ENCODE measurements around the gene PSMC3IP. TPM values are rescaled to one million over a fixed set of nuclear protein-coding genes. Genes with fewer than 3 reads are reported as not detected.

PSMC3IP gene
- total RNA-seq, 1 experiment from 2014 or later: 23.3 TPM

- no peak for TF ChIP-seq ELF4 (CRISPR knock-in tag; IDR thresholded peaks at IDR 0.05; ENCODE audit: low read depth)
- TF ChIP-seq PRDM15 (CRISPR knock-in tag; IDR thresholded peaks at IDR 0.05): 0 out of 2 replicates have a peak, but pooled peaks have one; percentile 16
- TF ChIP-seq CBFB (CRISPR knock-in tag; IDR thresholded peaks at IDR 0.05; ENCODE audit: low read depth): peak; percentile 97
- TF ChIP-seq ATF3 (CRISPR knock-in tag; conservative IDR thresholded peaks at IDR 0.05): no peak
- TF ChIP-seq NFATC4 (CRISPR knock-in tag; IDR thresholded peaks at IDR 0.05): no peak
- peak; percentile 64; the same call in 1 of the 2 replicates for TF ChIP-seq NFE2L1 (CRISPR knock-in tag; IDR thresholded peaks at IDR 0.05)
- no peak for TF ChIP-seq AR (CRISPR knock-in tag; IDR thresholded peaks at IDR 0.05)
- TF ChIP-seq TEAD1 (CRISPR knock-in tag; IDR thresholded peaks at IDR 0.05): peak; percentile 87
- no peak for TF ChIP-seq ZNF671 (CRISPR knock-in tag; IDR thresholded peaks at IDR 0.05)
- TF ChIP-seq NR1H2 (CRISPR knock-in tag; IDR thresholded peaks at IDR 0.05): no peak
- no peak for TF ChIP-seq IRF2 (CRISPR knock-in tag; IDR thresholded peaks at IDR 0.05; ENCODE audit: borderline replicate concordance, low read depth)
- peak; percentile 67; the same call in 1 of the 2 replicates for TF ChIP-seq IRF1 (CRISPR knock-in tag; IDR thresholded peaks at IDR 0.05)
- no peak for TF ChIP-seq SMAD4 (CRISPR knock-in tag; IDR thresholded peaks at IDR 0.05)
- TF ChIP-seq AFF4 (CRISPR knock-in tag; IDR thresholded peaks at IDR 0.05; ENCODE audit: borderline replicate concordance): peak; percentile 69; the same call in 1 of the 2 replicates
- TF ChIP-seq ZMAT4 (CRISPR knock-in tag; IDR thresholded peaks at IDR 0.05): no peak
- 0 out of 2 replicates have a peak, but pooled peaks have one; percentile 10 for TF ChIP-seq E2F5 (CRISPR knock-in tag; IDR thresholded peaks at IDR 0.05)
- TF ChIP-seq NFYB (CRISPR knock-in tag; conservative IDR thresholded peaks at IDR 0.05; ENCODE audit: low read depth): no peak
- TF ChIP-seq RORB (CRISPR knock-in tag; IDR thresholded peaks at IDR 0.05): no peak
- TF ChIP-seq ZNF425 (CRISPR knock-in tag; conservative IDR thresholded peaks at IDR 0.05): no peak
Measured at GRCh38 chr17:42554250-42555121, 23.0 kb downstream of the PSMC3IP start (continued).

Data from WTC11 (cell line).